OCI-LY7 (cell line): ENCODE results near the gene TTF2. TPM values are rescaled to one million over a fixed set of nuclear protein-coding genes. Genes with fewer than 3 reads are reported as not detected.

Experiments
- BruUV-seq: library from RNA; stranded (reverse); fragments of 400-500 nt; replicated peaks from 2 replicates; lab custom pipeline; 2021; lab: Mats Ljungman, UMichigan
- CTCF ChIA-PET: fragments of 300-600 bp; sonication (Branson Sonifier 250); formaldehyde crosslinking; loops from one replicate; lab custom pipeline; 2022; ENCODE audit warnings: antibody characterized with exemption; ENCODE audit not compliant: unreplicated experiment; lab: Charles Lee
- POLR2A ChIA-PET: fragments of 300-600 bp; sonication (Branson Sonifier 250); formaldehyde crosslinking; loops from one replicate; lab custom pipeline; 2022; ENCODE audit warnings: antibody characterized with exemption; lab: Charles Lee
- DNase-seq: peaks from one replicate; pipeline ENCODE4 v3.0.0-alpha.2; 2015; ENCODE audit warnings: low spot score
- H2AFZ ChIP-seq: fragments of 200-600 bp; sonication (generic), shearing (Covaris generic); 2 replicates; pipeline ENCODE4 v1.6.1; 2014; ENCODE audit warnings: mild to moderate bottlenecking, antibody characterized with exemption, low read length, moderate library complexity
- H3K27ac ChIP-seq: fragments of 200-600 bp; sonication (generic); 2 replicates; pipeline ENCODE4 v1.5.1; 2014; ENCODE audit warnings: mixed run types, low read depth, mild to moderate bottlenecking, moderate library complexity, low read length, inconsistent platforms; ENCODE audit not compliant: poor library complexity, severe bottlenecking
- H3K36me3 ChIP-seq: fragments of 200-600 bp; sonication (generic); 2 replicates; pipeline ENCODE4 v1.6.1; 2014; ENCODE audit warnings: mild to moderate bottlenecking, antibody characterized with exemption, low read length, moderate library complexity, mixed read lengths; ENCODE audit not compliant: insufficient read depth
- H3K4me1 ChIP-seq: fragments of 200-600 bp; sonication (generic); 2 replicates; pipeline ENCODE4 v1.5.1; 2014; ENCODE audit warnings: mild to moderate bottlenecking, low read length; ENCODE audit not compliant: insufficient read depth, poor library complexity, severe bottlenecking
- H3K4me2 ChIP-seq: fragments of 200-600 bp; sonication (generic); 2 replicates; pipeline ENCODE4 v1.6.1; 2014; ENCODE audit warnings: mild to moderate bottlenecking, low read length
- H3K4me3 ChIP-seq: fragments of 200-600 bp; sonication (generic); 2 replicates; pipeline ENCODE4 v1.5.1; 2014; ENCODE audit warnings: mild to moderate bottlenecking, low read depth, low read length; ENCODE audit not compliant: poor library complexity, severe bottlenecking
- H3K79me2 ChIP-seq: fragments of 200-600 bp; sonication (generic); 2 replicates; pipeline ENCODE4 v1.6.1; 2016; ENCODE audit warnings: low read depth, mild to moderate bottlenecking, low read length, moderate library complexity, mixed read lengths; ENCODE audit not compliant: insufficient read depth
- H3K9me2 ChIP-seq: fragments of 200-600 bp; sonication (generic); 2 replicates; pipeline ENCODE4 v1.6.1; 2016; ENCODE audit warnings: mild to moderate bottlenecking, low read length, mixed read lengths; ENCODE audit not compliant: insufficient read depth
- H3K9me3 ChIP-seq: fragments of 200-600 bp; sonication (generic); 2 replicates; pipeline ENCODE4 v1.6.1; 2014; ENCODE audit warnings: mild to moderate bottlenecking, mixed run types, low read length, mixed read lengths
- H4K20me1 ChIP-seq: fragments of 200-600 bp; sonication (generic); 2 replicates; pipeline ENCODE4 v1.6.1; 2014; ENCODE audit warnings: mild to moderate bottlenecking, antibody characterized with exemption, low read length, moderate library complexity, mixed read lengths; ENCODE audit not compliant: insufficient read depth
- CTCF ChIP-seq: fragments of 200-600 bp; sonication (generic); conservative IDR thresholded peaks from 2 replicates; pipeline ENCODE4 v1.5.1; 2014; ENCODE audit warnings: mild to moderate bottlenecking, antibody characterized with exemption, low read length, moderate library complexity, mixed read lengths
- EZH2phosphoT487 ChIP-seq: fragments of 200-600 bp; sonication (generic); IDR thresholded peaks from 2 replicates; pipeline ENCODE4 v1.6.1; 2018; ENCODE audit warnings: low read depth, borderline replicate concordance, mild to moderate bottlenecking, mixed run types, antibody characterized with exemption, low read length, moderate library complexity, mixed read lengths
- intact Hi-C: fragments of 100-400 bp; cut with micrococcal nuclease; formaldehyde crosslinking; loops from one replicate; pipeline ENCODE4 v1.10.0; 2022; ENCODE audit not compliant: unreplicated experiment
- total RNA-seq, 2 experiments: library from RNA; depleted of rRNA in 1 of 2; stranded (reverse); fragments of >200 nt in 1 of 2; shearing (Covaris generic) in 1 of 2; gene quantifications; 2 replicates each; pipeline ENCODE4 v1.2.3, GENCODE V29; 2014 to 2022

The TTF2 gene
- total RNA-seq, 2 experiments from 2014 or later = 81.3 to 133 TPM

DNA sequence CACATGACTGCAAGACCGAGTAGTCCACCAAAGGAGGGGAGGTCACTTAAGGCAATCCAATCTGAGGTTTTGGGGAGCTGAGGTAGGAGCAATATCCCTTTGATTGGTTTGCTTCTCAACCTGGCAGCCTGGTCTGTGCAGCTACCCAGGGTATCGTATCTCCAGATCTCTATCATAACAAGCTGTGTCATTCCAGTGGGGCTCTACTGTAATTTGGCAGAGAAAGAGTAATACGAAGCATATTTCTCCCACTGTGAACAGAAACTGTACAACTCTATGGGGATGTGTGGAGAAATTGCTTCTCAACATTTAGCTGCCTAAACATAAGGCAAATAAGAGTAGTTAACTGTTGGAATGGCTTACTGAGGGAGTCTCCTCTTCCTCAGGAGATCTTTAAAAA, 38.0 kb upstream of the TTF2 start:
- no peaks in the 10 kb centered on the region for H3K79me2 ChIP-seq
- H3K36me3 ChIP-seq = no peaks in the 10 kb centered on the region
- no peak for DNase-seq
- H3K9me3 ChIP-seq = no peaks in the 10 kb centered on the region
- CTCF ChIA-PET = no interaction called here
- no peak overlapping the region for H3K27ac ChIP-seq
- H3K4me3 ChIP-seq = no peak overlapping the region
- no peaks in the 10 kb centered on the region for H4K20me1 ChIP-seq
- H3K4me2 ChIP-seq = no peak overlapping the region
- no peaks in the 10 kb centered on the region for H3K4me1 ChIP-seq
- TF ChIP-seq CTCF (no peak), EZH2phosphoT487 (no peak)
- BruUV-seq = no TSS peak
- no peaks in the 10 kb centered on the region for H3K9me2 ChIP-seq
- POLR2A ChIA-PET = no interaction called here
- H2AFZ ChIP-seq = no peak overlapping the region
- intact Hi-C loops = no loop called here

GRCh38 chr1:117025568-117025967, 34.6 kb upstream of the TTF2 start:
- Histone ChIP-seq H2AFZ (no peak overlapping the region), H3K4me3 (no peak overlapping the region), H3K9me2 (no peaks in the 10 kb centered on the region), H3K9me3 (no peaks in the 10 kb centered on the region), H3K36me3 (no peaks in the 10 kb centered on the region), H3K4me2 (no peak overlapping the region), H3K27ac (no peak overlapping the region), H3K79me2 (no peaks in the 10 kb centered on the region), H4K20me1 (no peaks in the 10 kb centered on the region), H3K4me1 (no peaks in the 10 kb centered on the region)
- intact Hi-C loops = no loop called here
- CTCF ChIA-PET = no interaction called here
- no TSS peak for BruUV-seq
- POLR2A ChIA-PET = interaction anchor here (0.7 to 1.6 kb wide), 2 partner anchors 11 to 35 kb away, joined by 3 read pairs; partner anchors contain the start of gene TTF2
- no peak for TF ChIP-seq CTCF
- TF ChIP-seq EZH2phosphoT487 = no peak
- no peak for DNase-seq

DNA sequence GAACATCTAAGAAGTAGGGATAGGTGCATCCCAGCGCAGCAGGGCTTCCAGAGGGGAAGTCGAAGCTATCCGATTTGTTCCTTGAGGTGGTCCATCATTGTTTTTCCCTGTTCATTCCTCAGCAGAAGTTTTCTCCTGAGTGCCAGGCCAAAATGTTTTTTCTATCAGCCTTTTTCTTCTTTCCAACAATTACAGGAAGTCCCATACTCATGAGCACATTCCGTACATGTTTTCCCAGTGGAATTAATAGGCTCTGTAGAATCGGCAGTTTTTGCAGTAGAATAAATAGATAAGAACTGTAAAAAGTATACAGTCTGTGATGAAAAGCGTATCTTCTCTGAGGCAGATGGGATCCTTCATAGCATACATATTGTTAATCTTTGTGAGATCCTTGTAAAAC, 33.8 kb upstream of the TTF2 start:
- ChIA-PET POLR2A (interaction anchor here (1.6 kb wide), 1 partner anchor 12 kb away, joined by 3 read pairs; no protein-coding TSS in a partner anchor), CTCF (no interaction called here)
- Histone ChIP-seq H2AFZ (no peak overlapping the region), H3K36me3 (no peaks in the 10 kb centered on the region), H3K4me3 (no peak overlapping the region), H3K27ac (no peak overlapping the region), H4K20me1 (no peaks in the 10 kb centered on the region), H3K79me2 (no peaks in the 10 kb centered on the region), H3K9me2 (no peaks in the 10 kb centered on the region), H3K9me3 (no peaks in the 10 kb centered on the region), H3K4me2 (no peak overlapping the region), H3K4me1 (no peaks in the 10 kb centered on the region)
- TF ChIP-seq CTCF = no peak
- TF ChIP-seq EZH2phosphoT487 = no peak
- intact Hi-C loops = no loop called here
- no peak for DNase-seq
- BruUV-seq = no TSS peak
